CD4-positive, CD25-positive, alpha-beta regulatory T cell (primary cell): ENCODE results near the gene ZIC4. TPM values are rescaled to one million over a fixed set of nuclear protein-coding genes. Genes with fewer than 3 reads are reported as not detected.

Experiments used
- ATAC-seq, 2 donors: fragments of 150-1000 bp; cut with Tn5 transposase; one replicate each; pipeline ENCODE4 v1.10.0; 2021; ENCODE audit warnings: low read depth in 2 of 2, moderate number of reproducible peaks in 2 of 2, moderate library complexity in 1 of 2
- DNase-seq, 3 donors: peaks; one replicate each; pipeline versions ENCODE4 v3.0.0 to v3.0.0-alpha.2; 2012 to 2022; ENCODE audit warnings: mixed read lengths in 1 of 3
- H3K27ac ChIP-seq: one replicate; pipeline ENCODE4 v1.7.0; 2013; ENCODE audit warnings: mild to moderate bottlenecking, low read length; ENCODE audit not compliant: insufficient read depth, poor library complexity, severe bottlenecking
- H3K27me3 ChIP-seq: one replicate; pipeline ENCODE4 v1.7.0; 2013; ENCODE audit warnings: low read length; ENCODE audit not compliant: control insufficient read depth, insufficient read depth
- H3K36me3 ChIP-seq: one replicate; pipeline ENCODE4 v1.7.0; 2013; ENCODE audit warnings: mild to moderate bottlenecking, low read length, moderate library complexity; ENCODE audit not compliant: control insufficient read depth, insufficient read depth
- H3K4me1 ChIP-seq: 2 replicates; pipeline ENCODE4 v1.7.0; 2013; ENCODE audit warnings: mild to moderate bottlenecking, low read length; ENCODE audit not compliant: insufficient read depth, control insufficient read depth, poor library complexity, severe bottlenecking
- H3K4me3 ChIP-seq: one replicate; pipeline ENCODE4 v1.7.0; 2013; ENCODE audit warnings: low read depth, mild to moderate bottlenecking, low read length, moderate library complexity
- H3K9me3 ChIP-seq, 2 experiments: 1 replicate in 1 of 2; 2 replicates in 1 of 2; pipeline ENCODE4 v1.7.0; 2013; ENCODE audit warnings: low read length in 2 of 2, mild to moderate bottlenecking in 1 of 2, moderate library complexity in 1 of 2; ENCODE audit not compliant: control insufficient read depth in 2 of 2
- H3K27ac Mint-ChIP-seq, 3 donors: one replicate each; pipeline ENCODE4 v1.8.0; 2020 to 2022; ENCODE audit warnings: mild to moderate bottlenecking in 3 of 3, mixed read lengths in 3 of 3, moderate library complexity in 2 of 3
- H3K27me3 Mint-ChIP-seq: one replicate; pipeline ENCODE4 v1.8.0; 2022; ENCODE audit warnings: mild to moderate bottlenecking, mixed read lengths
- H3K36me3 Mint-ChIP-seq: one replicate; pipeline ENCODE4 v1.8.0; 2020; ENCODE audit warnings: mixed read lengths
- H3K4me1 Mint-ChIP-seq, 4 donors: one replicate each; pipeline ENCODE4 v1.8.0; 2020 to 2022; ENCODE audit warnings: mixed read lengths in 4 of 4, mild to moderate bottlenecking in 1 of 4
- H3K4me3 Mint-ChIP-seq, 4 donors: one replicate each; pipeline ENCODE4 v1.8.0; 2020 to 2022; ENCODE audit warnings: mild to moderate bottlenecking in 4 of 4, mixed read lengths in 4 of 4, moderate library complexity in 3 of 4
- H3K9me3 Mint-ChIP-seq, 7 donors: one replicate each; pipeline ENCODE4 v1.8.0; 2020 to 2022; ENCODE audit warnings: mixed read lengths in 7 of 7, mild to moderate bottlenecking in 3 of 7, moderate library complexity in 2 of 7
- polyA plus RNA-seq, 4 donors: library from polyadenylated mRNA; unstranded; fragments of 300-500 nt; fragmentation: Illumina TruSeq; gene quantifications; one replicate each; pipeline ENCODE4 v1.2.3, GENCODE V29; 2021
- total RNA-seq: library from RNA; stranded (reverse); gene quantifications from one replicate; pipeline ENCODE4 v1.2.3, GENCODE V29; 2022

The ZIC4 gene
- total and polyA plus RNA-seq, 5 donors from 2014 or later = not detected

DNA sequence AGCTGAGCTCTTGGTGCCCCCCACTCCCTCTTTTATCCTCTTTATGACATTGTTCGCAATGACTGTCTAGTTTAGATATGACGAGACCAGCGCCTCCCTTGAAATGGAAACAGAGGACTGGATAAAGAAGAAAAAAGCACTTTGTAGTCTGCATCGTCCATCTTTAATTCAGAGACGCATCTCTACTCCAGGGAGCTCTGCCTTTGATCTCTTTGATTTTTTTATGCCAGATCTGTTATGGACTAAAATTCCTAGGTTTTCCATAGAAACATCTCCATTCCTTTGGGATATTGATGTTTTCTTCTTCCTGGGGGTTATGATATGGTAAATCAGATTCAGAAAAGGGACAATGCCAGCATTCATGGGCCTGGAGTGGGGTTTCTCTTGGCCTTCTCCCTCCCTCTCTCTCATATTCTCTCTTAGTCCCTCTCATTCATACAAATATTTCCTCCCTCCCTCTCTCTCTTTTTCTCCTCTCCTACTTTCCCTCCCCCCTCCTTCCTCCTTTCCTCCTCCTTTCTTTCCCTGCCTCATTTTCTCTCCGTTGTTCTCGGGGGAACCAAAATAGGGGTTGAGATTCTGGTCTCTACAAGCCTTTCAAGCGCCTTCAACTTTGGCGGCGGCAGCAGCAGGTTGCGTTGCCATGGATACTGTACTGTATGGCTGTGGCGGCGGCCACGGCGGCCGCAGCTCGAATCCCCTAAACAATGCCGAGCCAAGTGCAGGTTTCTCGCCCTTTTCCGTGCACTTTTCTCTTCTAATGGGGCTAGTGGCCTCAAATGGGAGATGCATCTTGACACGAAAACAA is 45.5 kb downstream of the ZIC4 start:
- H3K4me3 Mint-ChIP-seq = no peak overlapping the region
- Histone ChIP-seq H3K27ac (no peak overlapping the region), H3K36me3 (no peaks in the 10 kb centered on the region), H3K27me3 (peaks cover 37% of the 10 kb centered on the region), H3K9me3 (peaks cover 0 to 7% of the 10 kb centered on the region in 2 experiments), H3K4me1 (no peaks in the 10 kb centered on the region), H3K4me3 (no peak overlapping the region)
- peaks cover 0 to 15% (median 3%) of the 10 kb centered on the region in 7 donors for H3K9me3 Mint-ChIP-seq
- H3K27me3 Mint-ChIP-seq = peaks cover 64% of the 10 kb centered on the region
- no peaks in the 10 kb centered on the region for H3K36me3 Mint-ChIP-seq
- peaks cover 0 to 6% (median 0%) of the 10 kb centered on the region in 4 donors for H3K4me1 Mint-ChIP-seq
- ATAC-seq (no peak), DNase-seq (no peak)
- H3K27ac Mint-ChIP-seq = no peak overlapping the region

DNA sequence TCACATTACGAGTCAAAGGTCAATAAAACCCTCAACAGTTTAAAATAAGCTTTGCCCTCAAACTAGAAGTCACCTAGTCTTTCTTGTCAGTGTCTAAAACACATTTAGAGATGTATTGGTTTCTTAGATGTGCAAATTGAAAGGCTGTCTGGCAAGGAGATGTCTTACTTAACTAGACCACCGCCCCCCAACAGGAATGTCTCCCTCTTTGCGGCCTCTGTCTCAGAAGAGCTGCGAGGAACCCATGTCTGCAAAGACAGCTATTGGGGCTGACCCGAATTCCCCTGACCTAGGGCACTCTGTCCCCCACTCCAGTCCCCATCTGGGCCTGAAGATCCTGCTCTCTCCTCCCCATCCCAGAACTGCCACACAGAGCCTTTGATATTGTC is 46.3 kb downstream of the ZIC4 start:
- H3K4me3 ChIP-seq = no peak overlapping the region
- Mint-ChIP-seq H3K9me3 (peaks cover 0 to 17% (median 3%) of the 10 kb centered on the region in 7 donors), H3K4me1 (peaks cover 0 to 6% (median 0%) of the 10 kb centered on the region in 4 donors), H3K4me3 (peak overlapping the region in 1 of 4 donors; percentile 77), H3K27ac (no peak overlapping the region), H3K36me3 (no peaks in the 10 kb centered on the region), H3K27me3 (peaks cover 68% of the 10 kb centered on the region)
- H3K27me3 ChIP-seq = peaks cover 45% of the 10 kb centered on the region
- H3K36me3 ChIP-seq = no peaks in the 10 kb centered on the region
- H3K27ac ChIP-seq = no peak overlapping the region
- DNase-seq (no peak), ATAC-seq (no peak)
- H3K4me1 ChIP-seq = no peaks in the 10 kb centered on the region
- peaks cover 3 to 7% of the 10 kb centered on the region in 2 experiments for H3K9me3 ChIP-seq

DNA sequence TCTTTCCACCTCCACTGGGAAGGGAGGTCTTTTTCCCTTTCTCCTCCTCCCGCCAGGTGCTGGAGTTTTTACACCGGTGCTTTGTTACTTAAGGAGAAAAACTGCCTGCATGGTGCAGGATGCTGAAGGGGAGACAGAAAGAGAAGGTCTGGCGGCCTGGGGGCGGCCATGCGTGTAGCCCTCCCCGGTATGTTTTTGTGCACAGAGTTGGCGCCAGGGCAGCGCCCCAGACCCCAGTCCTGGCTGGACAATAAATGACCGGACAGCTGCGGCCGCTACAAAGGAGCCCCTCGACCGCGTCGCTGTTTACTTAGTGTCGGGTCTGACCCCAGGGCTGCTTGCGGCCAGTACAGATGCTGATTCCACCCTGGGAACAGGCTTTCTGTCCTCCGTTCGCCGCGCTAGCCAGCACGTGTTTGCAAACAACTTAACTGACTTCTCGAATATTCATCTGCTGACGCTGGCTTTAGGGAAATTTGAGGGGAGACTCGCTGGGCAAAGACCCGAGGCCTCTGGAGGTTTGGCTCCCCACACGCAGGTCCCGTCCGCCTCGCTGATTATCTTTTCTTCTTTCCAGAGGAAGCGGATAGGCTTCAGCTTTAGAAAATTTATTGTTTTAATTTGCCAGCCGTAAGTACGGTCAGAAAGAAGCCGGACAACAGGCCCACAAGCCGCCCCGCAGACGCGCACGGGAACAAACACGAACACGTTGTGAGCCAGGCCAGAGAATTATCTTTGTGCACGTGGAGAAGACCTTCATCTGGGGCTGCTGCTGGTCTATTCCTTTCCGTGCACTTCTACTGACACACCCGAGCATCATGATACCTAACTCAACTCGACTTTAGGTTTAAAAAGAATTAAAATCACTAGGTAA is 46.9 kb downstream of the ZIC4 start:
- no peaks in the 10 kb centered on the region for H3K36me3 ChIP-seq
- H3K9me3 ChIP-seq = peaks cover 3 to 7% of the 10 kb centered on the region in 2 experiments
- Mint-ChIP-seq H3K4me1 (peaks cover 0 to 6% (median 0%) of the 10 kb centered on the region in 4 donors), H3K27ac (no peak overlapping the region), H3K36me3 (no peaks in the 10 kb centered on the region), H3K9me3 (peaks cover 0 to 12% (median 4%) of the 10 kb centered on the region in 7 donors), H3K4me3 (peak overlapping the region in 1 of 4 donors; percentile 77), H3K27me3 (peaks cover 69% of the 10 kb centered on the region)
- ATAC-seq (no peak), DNase-seq (no peak)
- no peak overlapping the region for H3K4me3 ChIP-seq
- H3K27ac ChIP-seq = no peak overlapping the region
- peaks cover 44% of the 10 kb centered on the region for H3K27me3 ChIP-seq
- H3K4me1 ChIP-seq = no peaks in the 10 kb centered on the region

DNA sequence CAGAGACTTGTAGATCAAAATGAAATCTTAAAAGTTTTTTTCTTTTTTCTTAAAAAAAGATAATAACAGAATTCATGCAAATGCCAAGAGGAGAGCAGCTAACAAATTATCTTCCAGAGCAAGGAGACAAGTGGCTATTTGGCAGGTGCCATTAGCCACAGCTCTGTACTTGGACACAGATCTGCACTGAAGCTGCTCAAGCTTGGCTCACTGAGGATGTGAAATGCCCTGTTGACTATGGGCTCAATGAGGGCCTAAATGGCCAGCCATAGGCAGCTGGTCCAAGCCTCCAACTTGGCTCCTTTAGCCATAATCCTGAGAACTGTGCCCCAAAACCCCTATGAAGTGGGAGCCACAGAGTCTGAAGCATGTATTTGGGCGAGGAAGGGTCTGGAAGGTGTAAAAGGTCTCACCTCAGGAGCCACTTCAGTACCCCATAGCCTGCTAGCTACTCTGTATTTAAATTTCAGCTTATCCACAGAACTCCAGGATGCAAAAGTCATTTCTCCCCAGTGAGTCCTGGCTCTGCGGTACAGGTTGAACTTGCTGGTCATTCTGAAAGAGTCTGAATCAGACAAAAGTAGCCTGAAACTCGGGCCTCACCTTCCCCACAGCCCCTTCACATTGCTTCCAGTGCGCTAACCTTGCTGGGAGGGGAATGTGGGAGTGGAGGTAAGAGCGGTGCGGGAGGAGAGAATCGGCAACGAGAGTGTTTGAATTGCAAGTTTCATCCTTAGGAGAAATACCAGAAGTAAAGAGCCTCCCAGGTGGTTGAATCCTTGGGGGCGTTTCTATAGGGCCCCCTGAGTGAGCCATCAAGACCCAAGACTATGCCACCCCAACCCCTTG is 48.0 kb downstream of the ZIC4 start:
- peaks cover 50% of the 10 kb centered on the region for H3K27me3 ChIP-seq
- H3K9me3 Mint-ChIP-seq = peaks cover 0 to 12% (median 3%) of the 10 kb centered on the region in 7 donors
- DNase-seq (no peak), ATAC-seq (no peak)
- H3K4me1 ChIP-seq = no peaks in the 10 kb centered on the region
- no peak overlapping the region for H3K4me3 ChIP-seq
- H3K27ac Mint-ChIP-seq = no peak overlapping the region
- H3K36me3 Mint-ChIP-seq = no peaks in the 10 kb centered on the region
- H3K9me3 ChIP-seq = peaks cover 3 to 7% of the 10 kb centered on the region in 2 experiments
- H3K27ac ChIP-seq = no peak overlapping the region
- peaks cover 74% of the 10 kb centered on the region for H3K27me3 Mint-ChIP-seq
- H3K36me3 ChIP-seq = no peaks in the 10 kb centered on the region
- peaks cover 0 to 6% (median 0%) of the 10 kb centered on the region in 4 donors for H3K4me1 Mint-ChIP-seq
- H3K4me3 Mint-ChIP-seq = no peak overlapping the region

GRCh38 chr3:147356909-147357900 is 49.1 kb downstream of the ZIC4 start:
- Mint-ChIP-seq H3K27ac (no peak overlapping the region), H3K4me1 (peaks cover 0 to 6% (median 0%) of the 10 kb centered on the region in 4 donors), H3K4me3 (no peak overlapping the region), H3K36me3 (no peaks in the 10 kb centered on the region), H3K27me3 (peaks cover 79% of the 10 kb centered on the region), H3K9me3 (peaks cover 0 to 12% (median 3%) of the 10 kb centered on the region in 7 donors)
- Histone ChIP-seq H3K27me3 (peaks cover 51% of the 10 kb centered on the region), H3K4me1 (no peaks in the 10 kb centered on the region), H3K27ac (no peak overlapping the region), H3K9me3 (peaks cover 3 to 7% of the 10 kb centered on the region in 2 experiments), H3K4me3 (no peak overlapping the region), H3K36me3 (no peaks in the 10 kb centered on the region)
- DNase-seq (no peak), ATAC-seq (no peak)

- H3K27me3 ChIP-seq = peaks cover 51% of the 10 kb centered on the region
- peaks cover 0 to 12% (median 3%) of the 10 kb centered on the region in 7 donors for H3K9me3 Mint-ChIP-seq
Observed at GRCh38 chr3:147356145-147356908, 50.0 kb downstream of the ZIC4 start.

More at GRCh38 chr3:147356145-147356908, 50.0 kb downstream of the ZIC4 start:
- no peaks in the 10 kb centered on the region for H3K36me3 ChIP-seq
- Mint-ChIP-seq H3K4me3 (no peak overlapping the region), H3K36me3 (no peaks in the 10 kb centered on the region), H3K27me3 (peaks cover 75% of the 10 kb centered on the region), H3K27ac (no peak overlapping the region), H3K4me1 (peaks cover 0 to 6% (median 0%) of the 10 kb centered on the region in 4 donors)
- no peak overlapping the region for H3K27ac ChIP-seq
- H3K4me1 ChIP-seq = no peaks in the 10 kb centered on the region
- peaks cover 3 to 7% of the 10 kb centered on the region in 2 experiments for H3K9me3 ChIP-seq
- ATAC-seq (no peak), DNase-seq (no peak)
- H3K4me3 ChIP-seq = no peak overlapping the region
